ENCODE measurements around the gene EIF2AK3. TPM values are rescaled to one million over a fixed set of nuclear protein-coding genes. Genes with fewer than 3 reads are reported as not detected.
"Not testable (repeated sequence)": the region's sequence is repeated elsewhere in the genome, so short reads cannot be mapped to it uniquely, and the experiment has no call there.

Gene EIF2AK3
- total RNA-seq, 1 donor from 2014 or later = 28.2 TPM

DNA sequence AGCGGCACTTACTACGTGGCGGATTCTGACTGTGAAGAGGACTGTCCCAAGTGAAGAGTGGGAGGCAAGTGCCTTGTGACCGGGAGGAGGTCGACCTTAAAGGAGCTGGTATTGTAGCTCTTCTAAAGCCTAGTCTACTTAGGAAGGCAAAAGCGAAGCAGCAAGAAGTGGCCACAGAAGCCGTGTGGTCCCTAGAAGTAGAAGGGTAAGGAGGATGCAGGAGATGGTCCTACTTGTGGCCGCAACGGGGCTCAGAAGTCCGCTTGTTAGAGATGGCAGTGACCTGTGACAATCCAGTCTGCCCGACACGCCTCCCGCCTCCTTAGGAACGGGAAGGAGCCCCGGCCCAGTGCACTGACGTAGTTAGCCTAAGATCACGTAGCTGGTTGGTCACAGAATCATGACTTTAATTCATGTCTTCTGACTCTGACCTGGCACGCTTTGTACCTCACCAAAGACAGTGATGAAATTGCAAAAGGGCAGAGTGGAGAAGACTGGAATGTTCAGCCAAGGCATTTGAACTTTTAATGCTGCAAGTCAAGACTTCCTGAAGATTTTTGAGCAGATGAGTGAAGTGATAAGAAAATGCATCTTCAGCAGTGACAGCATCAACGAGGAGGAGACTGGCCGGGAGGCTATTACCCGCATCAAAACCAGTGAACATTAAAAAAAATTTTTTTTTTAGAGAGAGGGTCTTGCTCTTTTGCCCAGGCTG is 749 bp upstream of the EIF2AK3 start:
- ATAC-seq (ENCODE audit: low read depth) (peak; percentile 29), DNase-seq (peak; percentile 64)
- Mint-ChIP-seq H3K27me3 (no peaks in the 10 kb centered on the region), H3K27ac (no peak overlapping the region), H3K4me1 (peaks cover 7% of the 10 kb centered on the region), H3K4me3 (no peak overlapping the region), H3K36me3 (ENCODE audit: low read depth) (peaks cover 6% of the 10 kb centered on the region), H3K9me3 (no peaks in the 10 kb centered on the region)
- POLR2A ChIA-PET = interaction anchor here (0.8 to 3.8 kb wide), 17 partner anchors 9 to 68 kb away, joined by 3 to 59 read pairs (median 6); partner anchors contain the start of gene RPIA
- intact Hi-C loops (cut with micrococcal nuclease) = loop anchor here (1.0 to 5.0 kb wide), 9 partner anchors 12 to 612 kb away; partner anchors contain the start of genes RNU2-63P and RPIA
- TF ChIP-seq, protein P1, sequence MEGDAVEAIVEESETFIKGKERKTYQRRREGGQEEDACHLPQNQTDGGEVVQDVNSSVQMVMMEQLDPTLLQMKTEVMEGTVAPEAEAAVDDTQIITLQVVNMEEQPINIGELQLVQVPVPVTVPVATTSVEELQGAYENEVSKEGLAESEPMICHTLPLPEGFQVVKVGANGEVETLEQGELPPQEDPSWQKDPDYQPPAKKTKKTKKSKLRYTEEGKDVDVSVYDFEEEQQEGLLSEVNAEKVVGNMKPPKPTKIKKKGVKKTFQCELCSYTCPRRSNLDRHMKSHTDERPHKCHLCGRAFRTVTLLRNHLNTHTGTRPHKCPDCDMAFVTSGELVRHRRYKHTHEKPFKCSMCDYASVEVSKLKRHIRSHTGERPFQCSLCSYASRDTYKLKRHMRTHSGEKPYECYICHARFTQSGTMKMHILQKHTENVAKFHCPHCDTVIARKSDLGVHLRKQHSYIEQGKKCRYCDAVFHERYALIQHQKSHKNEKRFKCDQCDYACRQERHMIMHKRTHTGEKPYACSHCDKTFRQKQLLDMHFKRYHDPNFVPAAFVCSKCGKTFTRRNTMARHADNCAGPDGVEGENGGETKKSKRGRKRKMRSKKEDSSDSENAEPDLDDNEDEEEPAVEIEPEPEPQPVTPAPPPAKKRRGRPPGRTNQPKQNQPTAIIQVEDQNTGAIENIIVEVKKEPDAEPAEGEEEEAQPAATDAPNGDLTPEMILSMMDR (IDR thresholded peaks at IDR 0.05) = no peak
- CTCF ChIA-PET = interaction anchor here (0.7 to 1.7 kb wide), 3 partner anchors 28 to 42 kb away, joined by 3 to 9 read pairs (median 5); no protein-coding TSS in a partner anchor

DNA sequence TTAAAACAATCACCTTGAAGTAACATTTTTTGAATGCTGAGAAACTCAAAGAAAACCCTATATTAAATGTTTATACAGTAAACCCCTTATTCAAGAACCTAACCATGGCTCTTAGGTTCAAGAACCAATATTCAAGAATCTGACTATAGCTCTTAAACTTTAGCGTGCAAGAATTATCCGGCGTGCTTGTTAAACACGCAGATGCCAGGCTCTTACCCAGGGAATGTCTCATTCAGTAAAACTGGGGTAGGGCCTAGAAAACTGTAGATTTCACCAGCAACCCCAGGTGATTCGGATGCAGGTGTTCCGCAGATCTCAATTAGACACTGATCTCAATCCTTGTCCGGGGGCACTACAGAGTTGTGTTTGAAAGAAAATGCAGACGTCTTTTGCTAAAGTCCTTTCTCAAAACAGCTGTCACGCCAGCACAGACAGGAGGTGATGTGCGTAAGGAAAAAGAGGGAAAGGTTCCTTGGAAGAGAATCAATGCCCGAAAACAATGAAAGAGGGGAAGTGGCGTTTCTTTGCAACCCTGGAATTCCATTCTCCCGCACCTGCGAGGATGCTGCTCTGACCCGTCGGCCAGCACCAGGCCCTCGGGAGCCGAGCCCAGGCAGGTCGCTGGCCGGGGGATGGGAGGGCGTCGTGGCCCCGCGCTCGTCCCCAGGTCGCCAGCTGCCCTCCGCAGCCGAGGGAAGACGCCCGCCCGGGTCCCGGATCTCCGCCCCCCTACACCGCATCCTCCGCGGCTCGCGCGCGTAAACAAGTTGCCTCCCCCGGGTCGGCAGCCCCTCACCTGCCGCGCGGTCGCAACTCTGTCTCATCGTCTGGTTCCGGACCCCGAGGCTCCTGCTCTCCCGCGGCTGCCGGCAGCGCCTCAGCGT is 851 bp downstream of the EIF2AK3 start:
- ChIA-PET CTCF (interaction anchor here (0.8 to 1.6 kb wide), 3 partner anchors 10 to 33 kb away, joined by 3 to 5 read pairs (median 3); no protein-coding TSS in a partner anchor), POLR2A (interaction anchor here (0.6 to 3.8 kb wide), 9 partner anchors 8 to 35 kb away, joined by 3 to 59 read pairs (median 6); no protein-coding TSS in a partner anchor)
- H3K27me3 Mint-ChIP-seq = no peaks in the 10 kb centered on the region
- TF ChIP-seq, protein P1 (IDR thresholded peaks at IDR 0.05) = no peak
- peak overlapping the region; percentile 94 for H3K27ac Mint-ChIP-seq
- H3K4me3 Mint-ChIP-seq = peak overlapping the region; percentile 97
- H3K36me3 Mint-ChIP-seq (ENCODE audit: low read depth) = peaks cover 6% of the 10 kb centered on the region
- peak; percentile 0 for ATAC-seq (ENCODE audit: low read depth)
- peaks cover 9% of the 10 kb centered on the region for H3K4me1 Mint-ChIP-seq
- intact Hi-C loops (cut with micrococcal nuclease) = loop anchor here (1.0 to 5.0 kb wide), 8 partner anchors 10 to 610 kb away; partner anchors contain the start of genes RNU2-63P and RPIA
- no peaks in the 10 kb centered on the region for H3K9me3 Mint-ChIP-seq
- DNase-seq = peak; percentile 55

DNA sequence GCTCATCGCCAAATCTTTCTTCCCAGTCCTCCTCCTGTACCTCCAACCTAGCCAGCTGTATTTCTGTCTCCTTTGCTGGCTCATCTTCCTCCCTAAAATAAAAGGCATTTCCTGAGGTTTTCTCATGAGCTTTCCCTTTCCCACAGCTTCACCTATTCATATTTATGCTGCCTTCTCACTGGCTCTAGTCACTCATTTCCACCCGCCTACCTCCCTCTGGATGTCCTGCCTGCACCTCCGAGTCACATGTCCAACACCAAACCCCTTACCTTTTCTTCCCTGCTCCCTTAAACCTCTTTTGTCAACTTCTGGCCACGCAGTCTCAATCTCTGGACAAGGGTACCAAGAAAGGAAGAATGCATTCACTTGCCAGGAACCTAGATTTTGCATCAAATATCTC is 2.8 kb downstream of the EIF2AK3 start:
- ATAC-seq (ENCODE audit: low read depth) = no peak
- ChIA-PET POLR2A (no interaction called here), CTCF (no interaction called here)
- Mint-ChIP-seq H3K4me3 (no peak overlapping the region), H3K9me3 (no peaks in the 10 kb centered on the region), H3K36me3 (ENCODE audit: low read depth) (peaks cover 12% of the 10 kb centered on the region), H3K4me1 (peaks cover 25% of the 10 kb centered on the region), H3K27me3 (no peaks in the 10 kb centered on the region), H3K27ac (no peak overlapping the region)
- no peak for DNase-seq
- intact Hi-C loops (cut with micrococcal nuclease) = no loop called here
- TF ChIP-seq, protein P1 (IDR thresholded peaks at IDR 0.05) = no peak

DNA sequence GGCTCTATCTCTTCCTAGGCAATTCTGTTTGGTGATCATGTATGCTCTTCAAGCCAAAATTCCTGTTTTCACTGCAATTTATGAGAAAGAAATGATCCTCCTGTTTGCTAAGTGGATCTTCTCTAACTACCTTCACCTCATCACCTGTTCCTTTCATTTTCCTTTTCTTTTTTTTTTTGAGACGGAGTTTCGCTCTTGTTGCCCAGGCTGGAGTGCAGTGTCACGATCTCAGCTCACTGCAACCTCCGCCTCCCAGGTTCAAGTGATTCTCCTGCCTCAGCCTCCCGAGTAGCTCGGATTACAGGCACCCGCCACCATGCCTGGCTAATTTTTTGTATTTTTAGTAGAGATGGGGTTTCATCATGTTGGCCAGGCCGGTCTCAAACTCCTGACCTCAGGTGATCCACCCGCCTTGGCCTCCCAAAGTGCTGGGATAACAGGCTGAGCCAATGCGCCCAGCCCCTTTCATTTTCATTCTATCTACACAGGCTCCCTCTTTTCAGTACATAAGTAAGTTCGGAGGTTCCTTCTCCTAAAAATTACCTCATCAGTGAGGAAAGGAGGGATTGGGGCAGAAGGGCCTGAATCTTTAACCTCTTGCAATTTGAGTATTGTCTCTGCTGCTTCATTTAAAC is 3.3 kb downstream of the EIF2AK3 start:
- H3K9me3 Mint-ChIP-seq; intact Hi-C loops (cut with micrococcal nuclease); H3K27me3 Mint-ChIP-seq; ATAC-seq (ENCODE audit: low read depth); H3K4me3 Mint-ChIP-seq; DNase-seq; H3K27ac Mint-ChIP-seq; POLR2A ChIA-PET; CTCF ChIA-PET: not testable (repeated sequence)
- Mint-ChIP-seq H3K4me1 (peaks cover 30% of the 10 kb centered on the region), H3K36me3 (ENCODE audit: low read depth) (peaks cover 12% of the 10 kb centered on the region)

DNA sequence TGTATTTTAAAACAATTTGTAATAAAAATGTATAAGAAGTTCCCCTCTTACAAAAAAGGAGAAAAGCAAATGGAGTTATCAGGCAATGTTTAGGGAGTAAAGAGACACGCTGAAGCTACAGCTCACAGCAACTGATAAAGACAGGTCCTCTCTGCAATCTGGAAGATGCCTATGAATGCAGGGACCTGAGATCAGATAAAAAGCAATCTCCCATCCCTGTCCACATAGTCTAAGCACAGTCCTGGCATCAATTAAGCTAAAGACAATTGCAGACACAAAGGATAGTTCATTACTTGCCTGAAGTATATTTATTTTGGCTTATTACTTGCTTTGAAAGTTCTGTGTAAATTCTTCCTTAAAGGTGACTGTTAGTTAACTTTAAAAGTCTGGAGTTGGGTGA is 5.0 kb downstream of the EIF2AK3 start:
- TF ChIP-seq, protein P1 (IDR thresholded peaks at IDR 0.05) = no peak
- CTCF ChIA-PET = interaction anchor here (2.4 kb wide), 1 partner anchor 48 kb away, joined by 10 read pairs; no protein-coding TSS in a partner anchor
- H3K27me3 Mint-ChIP-seq = no peaks in the 10 kb centered on the region
- intact Hi-C loops (cut with micrococcal nuclease) = no loop called here
- peak overlapping the region; percentile 42 for H3K27ac Mint-ChIP-seq
- DNase-seq (no peak), ATAC-seq (ENCODE audit: low read depth) (no peak)
- H3K36me3 Mint-ChIP-seq (ENCODE audit: low read depth) = peaks cover 16% of the 10 kb centered on the region
- POLR2A ChIA-PET = interaction anchor here (0.9 to 1.4 kb wide), 4 partner anchors 9 to 22 kb away, joined by 3 to 5 read pairs (median 4); no protein-coding TSS in a partner anchor
- no peak overlapping the region for H3K4me3 Mint-ChIP-seq
- H3K9me3 Mint-ChIP-seq = no peaks in the 10 kb centered on the region
- peaks cover 46% of the 10 kb centered on the region for H3K4me1 Mint-ChIP-seq
